Ishikawa (cell line): ENCODE measurements around the gene SNX4.

Experiments used
- CEBPB ChIP-seq: IDR thresholded peaks from 2 replicates; pipeline ENCODE4 v1.6.1; 2012
- CREB1 ChIP-seq: IDR thresholded peaks from 2 replicates; pipeline ENCODE4 v1.6.1; 2012; ENCODE audit warnings: low read depth
- EP300 ChIP-seq: IDR thresholded peaks from 2 replicates; pipeline ENCODE4 v1.6.1; 2012; ENCODE audit warnings: borderline replicate concordance
- RAD21 ChIP-seq: IDR thresholded peaks from 2 replicates; pipeline ENCODE4 v1.6.1; 2012; ENCODE audit warnings: low read depth
- TAF1 ChIP-seq: IDR thresholded peaks from 2 replicates; pipeline ENCODE4 v1.6.1; 2012; ENCODE audit warnings: low read depth, mild to moderate bottlenecking
- TEAD4 ChIP-seq: IDR thresholded peaks from 2 replicates; pipeline ENCODE4 v1.6.1; 2012
- YY1 ChIP-seq: IDR thresholded peaks from 2 replicates; pipeline ENCODE4 v1.6.1; 2012; ENCODE audit warnings: low read depth

DNA sequence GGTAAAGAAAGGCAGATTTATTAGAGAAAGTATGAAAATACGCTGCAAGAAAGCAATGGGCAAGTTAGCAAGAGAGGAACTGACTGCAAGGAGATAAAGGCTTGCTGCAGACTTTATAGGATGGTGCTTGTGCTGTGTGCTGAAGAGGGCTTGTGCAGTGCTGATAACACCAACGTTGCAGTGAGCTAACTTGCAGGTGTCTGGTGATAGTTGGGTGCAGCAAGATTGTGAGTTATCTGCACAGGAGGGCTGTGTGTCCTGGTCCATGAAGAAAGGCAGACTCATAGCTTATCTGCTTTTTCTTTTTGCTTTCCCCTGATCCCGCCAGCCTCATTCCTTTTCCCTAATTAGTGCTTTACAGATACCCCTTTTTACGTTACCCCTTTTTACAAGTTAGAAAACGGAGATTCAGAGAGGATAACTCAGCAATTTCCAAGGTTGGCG, 86.9 kb downstream of the SNX4 start:
- TF ChIP-seq TEAD4 (no peak), YY1 (no peak), RAD21 (no peak), TAF1 (no peak), EP300 (no peak), CREB1 (no peak), CEBPB (no peak)
